HepG2 (cell line): ENCODE results near the gene EFEMP2. TPM values are rescaled to one million over a fixed set of nuclear protein-coding genes. Genes with fewer than 3 reads are reported as not detected.

Experiments
- ATAC-seq: fragments of 200-7000 bp; cut with Tn5 transposase; 3 replicates; pipeline ENCODE4 v1.9.1; 2020; ENCODE audit warnings: mild to moderate bottlenecking, moderate library complexity
- BruUV-seq: library from RNA; stranded (reverse); fragments of 400-500 nt; replicated peaks from 2 replicates; lab custom pipeline; 2021; lab: Mats Ljungman, UMichigan
- CTCF ChIA-PET: fragments of 300-600 bp; formaldehyde crosslinking; extraction: SDS; loops from one replicate; lab custom pipeline; 2021; ENCODE audit warnings: low total read pairs, inconsistent platforms, low intra/inter-chr PET ratio; lab: Yijun Ruan, JAX
- POLR2A ChIA-PET: fragments of 350-600 bp; sonication (Branson Sonifier 250); formaldehyde crosslinking; loops from one replicate; lab custom pipeline; 2020; ENCODE audit warnings: antibody characterized with exemption, inconsistent platforms; lab: Yijun Ruan, JAX
- DNase-seq: peaks from one replicate; pipeline ENCODE4 v3.0.0-alpha.2; 2015; ENCODE audit warnings: low spot score
- FAIRE-seq: peaks from 3 replicates; lab custom pipeline; 2011; peaks lifted over from hg19 to GRCh38; lab: Jason Lieb, UNC
- H2AFZ ChIP-seq: one replicate; pipeline ENCODE4 v1.6.1; 2011; ENCODE audit warnings: low read length, inconsistent platforms
- H3K27ac ChIP-seq: fragments of 300-600 bp; 3 replicates; pipeline ENCODE4 v1.8.0; 2011; ENCODE audit warnings: mixed run types, mild to moderate bottlenecking, mixed read lengths, low read length, inconsistent platforms; ENCODE audit not compliant: insufficient read depth; ENCODE audit errors: extremely low read length
- H3K27me3 ChIP-seq, 2 experiments: fragments of 200-600 bp in 1 of 2; 2 replicates in 1 of 2; 3 replicates in 1 of 2; pipeline versions ENCODE4 v1.6.0 to v1.8.0; 2011; ENCODE audit warnings: low read length in 2 of 2, mild to moderate bottlenecking in 2 of 2, moderate library complexity in 2 of 2, inconsistent platforms in 1 of 2; ENCODE audit not compliant: insufficient read depth in 2 of 2, control insufficient read depth in 1 of 2
- H3K36me3 ChIP-seq, 2 experiments: fragments of 200-600 bp in 1 of 2; replicated peaks in 1 of 2; 2 replicates in 1 of 2; 3 replicates in 1 of 2; pipeline versions ENCODE4 v1.5.1 to v1.8.0; 2011; ENCODE audit warnings: low read length in 2 of 2, inconsistent platforms in 1 of 2; ENCODE audit not compliant: insufficient read depth in 2 of 2, control insufficient read depth in 1 of 2
- H3K4me1 ChIP-seq: 2 replicates; pipeline ENCODE4 v1.5.1; 2012; ENCODE audit warnings: low read length, inconsistent platforms; ENCODE audit not compliant: insufficient read depth
- H3K4me2 ChIP-seq: 2 replicates; pipeline ENCODE4 v1.6.0; 2011; ENCODE audit warnings: low read depth, low read length, inconsistent platforms
- H3K4me3 ChIP-seq, 3 experiments: fragments of 200-600 bp in 1 of 3; sonication (generic), shearing (Covaris generic) in 1 of 3; replicated peaks in 1 of 3; 2 replicates each; pipeline ENCODE4 v1.5.1; 2011 to 2016; ENCODE audit warnings: low read length in 3 of 3, inconsistent platforms in 2 of 3, low read depth in 2 of 3, mild to moderate bottlenecking in 2 of 3, control low read depth in 1 of 3, mixed read lengths in 1 of 3; ENCODE audit not compliant: insufficient read depth in 1 of 3
- H3K79me2 ChIP-seq: one replicate; pipeline ENCODE4 v1.6.1; 2011; ENCODE audit warnings: low read length, inconsistent platforms; ENCODE audit not compliant: insufficient read depth
- H3K9ac ChIP-seq: 2 replicates; pipeline ENCODE4 v1.6.0; 2011; ENCODE audit warnings: mild to moderate bottlenecking, low read depth, low read length, inconsistent platforms; ENCODE audit not compliant: insufficient read depth
- H3K9me3 ChIP-seq: 2 replicates; pipeline ENCODE4 v1.5.1; 2012; ENCODE audit warnings: mild to moderate bottlenecking, low read length
- H4K20me1 ChIP-seq: 2 replicates; pipeline ENCODE4 v1.6.0; 2011; ENCODE audit warnings: inconsistent platforms, mild to moderate bottlenecking, low read length, moderate library complexity; ENCODE audit not compliant: insufficient read depth
- AGO2 ChIP-seq: fragments of 200-400 bp; formaldehyde crosslinking; optimal IDR thresholded peaks from 2 replicates; pipeline ENCODE3; 2017; ENCODE audit warnings: mild to moderate bottlenecking, low read depth, low read length, moderate library complexity
- HNRNPK ChIP-seq: fragments of 200-400 bp; formaldehyde crosslinking; IDR thresholded peaks from 2 replicates; pipeline ENCODE4 v1.6.1; 2018; ENCODE audit warnings: low read length, low read depth, moderate library complexity, mild to moderate bottlenecking; ENCODE audit not compliant: poor library complexity, severe bottlenecking
- HNRNPLL ChIP-seq: fragments of 200-400 bp; formaldehyde crosslinking; IDR thresholded peaks from 2 replicates; pipeline ENCODE4 v1.6.1; 2017; ENCODE audit warnings: mild to moderate bottlenecking, low read depth, low read length; ENCODE audit not compliant: poor library complexity, severe bottlenecking
- KDM3A ChIP-seq: IDR thresholded peaks from 2 replicates; pipeline ENCODE4 v1.6.1; 2018; ENCODE audit warnings: low read depth, missing compliant biosample characterization
- MTA3 ChIP-seq: sonication (generic); formaldehyde crosslinking; IDR thresholded peaks from 2 replicates; pipeline ENCODE4 v1.4.0; 2020; ENCODE audit warnings: missing genetic modification reagents
- PAF1 ChIP-seq: IDR thresholded peaks from 2 replicates; pipeline ENCODE4 v1.6.1; 2016; ENCODE audit warnings: missing genetic modification reagents, missing compliant biosample characterization
- POLR2AphosphoS2 ChIP-seq: IDR thresholded peaks from 2 replicates; pipeline ENCODE4 v1.6.1; 2011; ENCODE audit warnings: low read depth, low read length, improper control_type of control experiment
- POLR2G ChIP-seq: fragments of 200-400 bp; formaldehyde crosslinking; IDR thresholded peaks from 2 replicates; pipeline ENCODE4 v1.6.1; 2018; ENCODE audit warnings: mild to moderate bottlenecking, low read depth, low read length, moderate library complexity
- RBFOX2 ChIP-seq: fragments of 200-400 bp; formaldehyde crosslinking; IDR thresholded peaks from 2 replicates; pipeline ENCODE4 v1.6.1; 2017; ENCODE audit warnings: low read depth, mild to moderate bottlenecking, low read length
- RBM22 ChIP-seq: fragments of 200-400 bp; formaldehyde crosslinking; optimal IDR thresholded peaks from 2 replicates; pipeline ENCODE3; 2017; ENCODE audit warnings: mild to moderate bottlenecking, low read length, moderate library complexity
- ZC3H13 ChIP-seq: sonication (generic); formaldehyde crosslinking; IDR thresholded peaks from 2 replicates; pipeline ENCODE4 v1.8.1; 2023; ENCODE audit warnings: mild to moderate bottlenecking, missing genetic modification reagents, moderate library complexity
- ZFY ChIP-seq: sonication (generic); formaldehyde crosslinking; IDR thresholded peaks from 2 replicates; pipeline ENCODE4 v1.4.0; 2020; ENCODE audit warnings: missing genetic modification reagents
- ZHX2 ChIP-seq, 2 experiments: sonication (generic) in 1 of 2; formaldehyde crosslinking in 1 of 2; IDR thresholded peaks; 2 replicates each; pipeline versions ENCODE4 v1.6.1 to v1.9.0; 2014 to 2022; ENCODE audit warnings: antibody characterized with exemption in 1 of 2, borderline replicate concordance in 1 of 2, inconsistent platforms in 1 of 2, low read depth in 1 of 2, missing genetic modification reagents in 1 of 2
- ZNF768 ChIP-seq: sonication (generic); formaldehyde crosslinking; IDR thresholded peaks from 2 replicates; pipeline ENCODE4 v1.4.0; 2020; ENCODE audit warnings: missing genetic modification reagents
- WGBS: methylation state at CpG from one replicate; pipeline ENCODE4 v1.1.6; 2017; ENCODE audit warnings: low lambda C conversion rate; 5-methylcytosine and 5-hydroxymethylcytosine counted together
- in situ Hi-C: cut with HindIII; loops from 2 replicates; pipeline ENCODE4 v1.10.0; 2017; ENCODE audit warnings: low pct_unique_long_range_greater_than_20kb; ENCODE audit not compliant: extremely low pct_ligation_motif_present
- intact Hi-C: fragments of 100-400 bp; cut with micrococcal nuclease; formaldehyde crosslinking; loops from one replicate; pipeline ENCODE4 v1.10.0; 2022; ENCODE audit not compliant: unreplicated experiment
- polyA plus RNA-seq, 8 experiments: library from polyadenylated mRNA; depleted of rRNA in 3 of 8; stranded (reverse) in 7 of 8; unstranded in 1 of 8; fragments of >200 nt; fragmentation: Illumina TruSeq in 4 of 8; extraction: Trizol in 4 of 8; gene quantifications; 2 replicates each; pipeline versions ENCODE4 v1.2.1 to v1.2.3, GENCODE V29; 2011 to 2016; ENCODE audit warnings: low read depth in 4 of 8, missing spikeins in 1 of 8, mixed read lengths in 1 of 8; ENCODE audit not compliant: insufficient read depth in 1 of 8
- total RNA-seq, 5 experiments: library from RNA; depleted of rRNA; stranded (reverse); fragments of >200 nt; fragmentation: Illumina TruSeq; extraction: Trizol; gene quantifications; 2 replicates each; pipeline ENCODE4 v1.2.3, GENCODE V29; 2016; ENCODE audit warnings: low read depth in 1 of 5

EFEMP2 gene
- total and polyA plus RNA-seq, 2 of the 13 experiments (the other 11 are each of a cell fraction or from before 2014, with no cell fraction given): 7.4 to 29.7 TPM

- no TSS peak for BruUV-seq
- in situ Hi-C loops (loop anchor here (10.0 kb wide), 1 partner anchor 298 kb away; the partner anchor contains the start of gene LTBP3), intact Hi-C loops (no loop called here)
- H3K9ac ChIP-seq: no peak overlapping the region
- no peak overlapping the region for H3K4me3 ChIP-seq
- peaks cover 71% of the 10 kb centered on the region for H3K4me1 ChIP-seq
- DNase-seq (no peak), ATAC-seq (no peak), FAIRE-seq (no peak)
- H3K79me2 ChIP-seq: peaks cover 21% of the 10 kb centered on the region
- H3K9me3 ChIP-seq: 0 out of 2 replicates have a peak, but pooled peaks cover 4% of the 10 kb centered on the region
- no peak overlapping the region for H3K4me2 ChIP-seq
- POLR2A ChIA-PET: interaction anchor here (0.9 to 2.6 kb wide), 3 partner anchors 10 to 37 kb away, joined by 4 to 8 read pairs (median 4); partner anchors contain the start of gene CCDC85B
- peaks cover 14 to 34% of the 10 kb centered on the region in 2 experiments for H3K36me3 ChIP-seq
- no peak overlapping the region for H3K27ac ChIP-seq
- H3K27me3 ChIP-seq: no peaks in the 10 kb centered on the region
- peaks cover 50% of the 10 kb centered on the region for H4K20me1 ChIP-seq
- no peak overlapping the region for H2AFZ ChIP-seq
- TF ChIP-seq ZHX2 (IDR thresholded peaks at IDR 0.05; ENCODE audit: low read depth) (no peak), ZHX2 (CRISPR knock-in tag; IDR thresholded peaks at IDR 0.05; ENCODE audit: borderline replicate concordance) (no peak), PAF1 (CRISPR knock-in tag) (peak; percentile 32), KDM3A (no peak), HNRNPLL (peak; percentile 23), HNRNPK (peak; percentile 25), RBM22 (peak; percentile 86), POLR2G (peak; percentile 2; the same call in 1 of the 2 replicates), ZC3H13 (CRISPR knock-in tag) (peak; percentile 37; the same call in 1 of the 2 replicates), MTA3 (CRISPR knock-in tag) (no peak), POLR2AphosphoS2 (peak; percentile 45; the same call in 1 of the 2 replicates), AGO2 (peak; percentile 98), ZNF768 (CRISPR knock-in tag) (peak; percentile 18; the same call in 1 of the 2 replicates), RBFOX2 (peak; percentile 81), ZFY (CRISPR knock-in tag) (peak; percentile 21; the same call in 1 of the 2 replicates)
- CTCF ChIA-PET: no interaction called here
- WGBS: 94% methylated on average over 18 of the region's 33 CpGs
Observed at GRCh38 chr11:65852508-65853245, 19.9 kb downstream of the EFEMP2 start.
